Pancreas (tissue), 10 donors: ENCODE measurements around the gene NR2E1. TPM values are rescaled to one million over a fixed set of nuclear protein-coding genes. Genes with fewer than 3 reads are reported as not detected.

ENCODE experiments used
- ATAC-seq, 4 donors: fragments of 200-7000 bp; cut with Tn5 transposase; one replicate each; pipeline versions ENCODE4 v1.8.0 to v1.9.1; 2020; ENCODE audit warnings: mild to moderate bottlenecking in 4 of 4, moderate library complexity in 4 of 4
- DNase-seq, 6 donors: peaks; one replicate each; pipeline ENCODE4 v3.0.0-alpha.2; 2020
- FAIRE-seq: peaks from 2 replicates; lab custom pipeline; 2012; peaks lifted over from hg19 to GRCh38; lab: Jason Lieb, UNC
- H3K27ac ChIP-seq, 4 donors: fragments of 200-600 bp; sonication (generic); 1 replicate in 3 of 4; 2 replicates in 1 of 4; pipeline versions ENCODE4 v1.5.0 to v1.8.0; 2020
- H3K27me3 ChIP-seq, 4 donors: fragments of 200-600 bp; one replicate each; pipeline ENCODE4 v1.8.0; 2021
- H3K36me3 ChIP-seq, 3 donors: fragments of 200-600 bp; sonication (generic) in 1 of 3; one replicate each; pipeline versions ENCODE4 v1.5.0 to v1.8.0; 2020 to 2021
- H3K4me1 ChIP-seq, 3 donors: fragments of 200-600 bp; one replicate each; pipeline ENCODE4 v1.8.0; 2021
- H3K4me3 ChIP-seq, 4 donors: fragments of 200-600 bp; sonication (generic) in 2 of 4; one replicate each; pipeline versions ENCODE4 v1.5.0 to v1.8.0; 2020 to 2021
- H3K9me3 ChIP-seq, 4 donors: fragments of 200-600 bp; one replicate each; pipeline ENCODE4 v1.8.0; 2021
- CTCF ChIP-seq, 4 donors: fragments of 200-600 bp; sonication (generic) in 3 of 4; IDR thresholded peaks; one replicate each; pipeline versions ENCODE4 v1.5.0 to v1.8.0; 2021; ENCODE audit warnings: antibody characterized with exemption in 4 of 4
- WGBS, 2 donors: extraction: QIAGEN DNeasy Blood & Tissue Kit; methylation state at CpG; one replicate each; pipeline ENCODE4 v1.1.7; 2013; 5-methylcytosine and 5-hydroxymethylcytosine counted together
- intact Hi-C, 3 donors: fragments of 100-400 bp; cut with DNase I; formaldehyde crosslinking; loops; one replicate each; pipeline versions ENCODE4 v1.11.1 to v1.14.2; 2022
- polyA plus RNA-seq, 2 donors: library from polyadenylated mRNA; stranded (reverse); fragments of 200-250 nt; gene quantifications; one replicate each; pipeline ENCODE4 v1.2.3, GENCODE V29; 2013
- total RNA-seq, 6 donors: library from RNA; stranded (reverse); fragmentation: NEBNext Ultra II Directional in 4 of 6; extraction: Animal tissue kit (Norgen Biotek cat#: 25700) in 4 of 6; gene quantifications; one replicate each; pipeline versions ENCODE4 v1.2.1 to v1.2.4, GENCODE V29; 2021 to 2023
- donor health status: healthy with polysubstance abuse.
- donor health status: DM: no; HTN: no; CAD: no; lungs with moderate emphysema.
- donor health status: DM: no; HTN: no; CAD: no.
- donor health status: control.
- donor health status: control.
- donor health status: Bipolar disorder and iron deficiency.
- donor health status: DM: yes; HTN: yes; CAD: no.
- donor health status: DM: no; HTN: no; CAD: no.
- donor health status: DM: no; HTN: no; CAD: no.
- donor health status: DM: yes; HTN: yes; CAD: no.

Gene NR2E1
- total and polyA plus RNA-seq, 8 donors = 0.02 to 0.19 (median 0.06) TPM; not detected in 5

- ATAC-seq (peak in 1 of 4 donors; percentile 24), FAIRE-seq (no peak), DNase-seq (no peak)
- Histone ChIP-seq H3K27ac (no peak overlapping the region), H3K36me3 (no peaks in the 10 kb centered on the region), H3K4me1 (peaks cover 0 to 12% (median 7%) of the 10 kb centered on the region in 3 donors), H3K4me3 (no peak overlapping the region), H3K27me3 (peaks cover 4 to 56% (median 15%) of the 10 kb centered on the region in 4 donors), H3K9me3 (no peaks in the 10 kb centered on the region)
- WGBS, 2 donors = 30 to 33% methylated on average over 48 to 55 of the region's 55 CpGs
- TF ChIP-seq CTCF (IDR thresholded peaks at IDR 0.05) = no peak
- intact Hi-C loops = no loop called here
Observed at GRCh38 chr6:108169464-108170331, 3.9 kb downstream of the NR2E1 start.

GRCh38 chr6:108170332-108171290, 4.8 kb downstream of the NR2E1 start:
- intact Hi-C loops = no loop called here
- peaks cover 0 to 46% (median 12%) of the 10 kb centered on the region in 4 donors for H3K27me3 ChIP-seq
- H3K36me3 ChIP-seq = no peaks in the 10 kb centered on the region
- ATAC-seq (no peak), DNase-seq (no peak), FAIRE-seq (no peak)
- H3K9me3 ChIP-seq = no peaks in the 10 kb centered on the region
- no peak overlapping the region for H3K27ac ChIP-seq
- peaks cover 0 to 5% (median 4%) of the 10 kb centered on the region in 3 donors for H3K4me1 ChIP-seq
- TF ChIP-seq CTCF (IDR thresholded peaks at IDR 0.05) = no peak
- no peak overlapping the region for H3K4me3 ChIP-seq
- 54 to 56% methylated on average over 31 of the region's 31 CpGs for WGBS, 2 donors

- DNase-seq (no peak), FAIRE-seq (no peak), ATAC-seq (no peak)
- Histone ChIP-seq H3K4me3 (no peak overlapping the region), H3K36me3 (no peaks in the 10 kb centered on the region), H3K27ac (no peak overlapping the region), H3K4me1 (peaks cover 0 to 5% (median 0%) of the 10 kb centered on the region in 3 donors), H3K27me3 (peaks cover 0 to 38% (median 11%) of the 10 kb centered on the region in 4 donors), H3K9me3 (no peaks in the 10 kb centered on the region)
- intact Hi-C loops = no loop called here
- TF ChIP-seq CTCF (IDR thresholded peaks at IDR 0.05) = no peak
- 60 to 66% methylated on average over 21 of the region's 21 CpGs for WGBS, 2 donors
Observed at GRCh38 chr6:108171291-108171917, 5.6 kb downstream of the NR2E1 start.

GRCh38 chr6:108171918-108172516, 6.2 kb downstream of the NR2E1 start:
- H3K27me3 ChIP-seq = peaks cover 0 to 35% (median 9%) of the 10 kb centered on the region in 4 donors
- no peak for TF ChIP-seq CTCF (IDR thresholded peaks at IDR 0.05)
- ATAC-seq (no peak), DNase-seq (no peak), FAIRE-seq (no peak)
- H3K9me3 ChIP-seq = no peaks in the 10 kb centered on the region
- peaks cover 0 to 5% (median 0%) of the 10 kb centered on the region in 3 donors for H3K4me1 ChIP-seq
- intact Hi-C loops = no loop called here
- H3K36me3 ChIP-seq = no peaks in the 10 kb centered on the region
- 67 to 74% methylated on average over 3 of the region's 3 CpGs for WGBS, 2 donors
- no peak overlapping the region for H3K4me3 ChIP-seq
- no peak overlapping the region for H3K27ac ChIP-seq
